GM12892 (cell line): ENCODE measurements around the gene DNAH14.

Source experiments
- DNase-seq: peaks from one replicate; pipeline ENCODE4 v3.0.0; 2011; ENCODE audit not compliant: insufficient read length
- FAIRE-seq: peaks from 2 replicates; lab custom pipeline; 2011; peaks lifted over from hg19 to GRCh38; lab: Jason Lieb, UNC
- POLR2A ChIP-seq: IDR thresholded peaks from 2 replicates; pipeline ENCODE4 v1.6.1; 2011; ENCODE audit warnings: low read depth, low read length, control low read depth
- POLR2AphosphoS5 ChIP-seq: IDR thresholded peaks from 2 replicates; pipeline ENCODE4 v1.6.1; 2011; ENCODE audit warnings: low read depth, low read length, control low read depth
- TAF1 ChIP-seq: IDR thresholded peaks from 2 replicates; pipeline ENCODE4 v1.6.1; 2011; ENCODE audit warnings: low read depth, mild to moderate bottlenecking, control low read depth, low read length, borderline replicate concordance

Gene DNAH14

DNA sequence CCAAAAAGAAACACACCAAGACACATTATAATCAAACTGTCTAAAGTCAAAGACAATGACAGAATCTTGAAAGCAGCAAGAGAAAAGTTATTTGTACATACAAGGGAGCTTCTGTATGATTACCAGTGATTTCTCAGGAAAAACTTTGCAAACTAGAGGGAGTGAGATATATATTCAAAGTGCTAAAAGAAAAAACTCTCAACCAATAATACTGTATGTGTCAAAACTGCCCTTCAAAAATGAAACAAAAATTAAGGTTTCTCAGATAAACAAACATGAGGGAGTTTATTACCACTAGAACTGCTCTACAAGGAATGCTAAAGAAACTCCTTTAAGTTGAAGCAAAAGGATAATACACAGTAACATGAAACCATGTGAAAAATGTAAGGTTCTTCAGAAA is 418.9 kb downstream of the DNAH14 start:
- no peak for DNase-seq
- TF ChIP-seq TAF1 (no peak), POLR2A (no peak), POLR2AphosphoS5 (no peak)
- FAIRE-seq, result no peak

DNA sequence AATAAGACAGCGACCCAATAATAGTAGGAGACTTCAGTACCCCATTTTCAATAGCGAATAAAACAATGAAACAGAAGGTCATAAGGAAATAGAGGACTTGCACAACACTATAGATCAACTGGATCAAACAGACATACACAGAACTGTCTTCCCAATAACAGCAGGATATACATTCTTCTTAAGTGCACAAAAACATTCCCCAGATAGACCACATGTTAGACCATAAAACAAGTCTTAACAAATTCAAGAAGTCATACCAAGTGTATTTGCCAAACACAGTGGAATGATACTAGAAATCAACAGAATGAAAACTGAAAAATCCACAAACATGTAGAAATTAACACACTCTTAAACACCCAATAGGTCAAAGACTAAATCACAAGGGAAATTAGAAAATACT is 420.4 kb downstream of the DNAH14 start:
- FAIRE-seq (no peak), DNase-seq (no peak)
- TF ChIP-seq POLR2AphosphoS5 (no peak), POLR2A (no peak), TAF1 (no peak)

DNA sequence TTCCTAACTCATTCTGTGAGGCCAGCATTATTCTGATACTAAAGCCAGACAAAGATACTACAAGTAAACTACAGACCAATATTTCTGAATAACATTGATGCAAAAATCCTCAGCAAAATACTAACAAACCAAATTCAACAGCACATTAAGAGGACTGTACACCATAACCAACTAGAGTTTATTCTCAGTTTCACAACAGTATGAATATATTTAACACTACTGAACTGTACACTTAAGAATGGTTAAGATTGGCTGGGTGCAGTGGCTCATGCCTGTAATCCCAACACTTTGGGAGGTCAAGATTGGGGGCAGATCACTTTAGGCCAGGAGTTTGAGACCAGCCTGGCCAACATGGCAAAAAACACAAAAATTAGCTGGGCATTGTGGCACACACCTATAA is 421.4 kb downstream of the DNAH14 start:
- no peak for FAIRE-seq
- DNase-seq, result no peak
- TF ChIP-seq POLR2AphosphoS5, result no peak
- TF ChIP-seq TAF1, result no peak
- no peak for TF ChIP-seq POLR2A

DNA sequence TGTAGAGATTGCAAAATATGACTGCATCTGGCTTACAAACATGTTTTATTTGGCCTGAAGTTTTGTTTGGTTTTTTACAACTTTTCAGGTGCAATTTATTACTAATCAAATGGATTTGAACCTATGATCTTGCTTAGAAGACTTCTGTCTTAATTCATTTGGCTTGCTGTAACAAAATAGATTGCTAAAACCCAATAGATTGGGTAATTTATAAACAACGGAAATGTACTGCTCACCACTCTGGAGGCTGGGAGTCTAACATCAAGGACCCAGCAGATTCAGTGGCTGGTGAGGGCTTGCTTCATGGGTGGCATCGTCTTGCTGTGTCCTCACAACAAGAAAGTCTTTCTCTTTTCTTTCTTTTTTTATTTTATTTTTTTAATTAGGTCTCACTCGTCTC is 425.4 kb downstream of the DNAH14 start:
- TF ChIP-seq POLR2A, result no peak
- no peak for TF ChIP-seq POLR2AphosphoS5
- TF ChIP-seq TAF1, result no peak
- DNase-seq, result no peak
- FAIRE-seq, result no peak

DNA sequence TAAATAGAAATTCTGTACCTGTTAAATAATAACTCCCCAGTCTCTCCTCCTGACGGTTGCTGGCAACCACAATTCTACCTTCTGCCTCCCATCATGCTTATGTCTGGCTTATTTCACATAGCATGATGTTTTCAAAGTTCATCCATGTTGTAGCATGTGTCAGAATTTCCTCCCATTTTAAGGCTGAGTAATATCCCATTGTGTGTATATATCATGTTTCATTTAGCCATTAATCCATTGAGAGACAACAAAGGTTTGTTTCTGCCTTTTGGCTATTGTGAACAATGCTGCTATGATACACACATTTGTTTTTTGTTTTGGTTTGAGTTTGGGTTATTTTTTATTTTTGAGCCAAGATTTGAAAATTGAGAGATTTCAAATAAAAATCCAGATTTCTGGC is 426.4 kb downstream of the DNAH14 start:
- no peak for DNase-seq
- FAIRE-seq, result no peak
- no peak for TF ChIP-seq POLR2A
- TF ChIP-seq POLR2AphosphoS5, result no peak
- TF ChIP-seq TAF1, result no peak

DNA sequence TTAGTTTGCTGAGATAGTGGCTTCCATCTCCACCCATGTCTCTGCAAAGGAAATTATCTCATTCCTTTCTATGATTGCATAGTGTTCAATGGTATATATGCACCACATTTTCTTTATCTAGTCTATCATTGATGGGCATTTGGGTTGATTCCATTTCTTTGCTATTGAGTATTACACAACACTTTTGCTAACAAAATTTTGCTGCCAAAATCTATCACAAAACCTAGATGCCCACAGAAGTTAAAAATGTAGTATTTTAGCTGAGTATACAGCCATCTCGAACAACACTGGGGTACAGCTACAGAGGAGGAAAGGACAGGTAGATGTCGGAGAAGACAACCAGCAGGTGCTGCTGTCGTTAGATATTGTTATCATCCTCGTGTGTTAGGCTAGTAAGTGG is 430.6 kb downstream of the DNAH14 start:
- FAIRE-seq, result no peak
- no peak for DNase-seq
- no peak for TF ChIP-seq POLR2A
- TF ChIP-seq TAF1, result no peak
- no peak for TF ChIP-seq POLR2AphosphoS5

DNA sequence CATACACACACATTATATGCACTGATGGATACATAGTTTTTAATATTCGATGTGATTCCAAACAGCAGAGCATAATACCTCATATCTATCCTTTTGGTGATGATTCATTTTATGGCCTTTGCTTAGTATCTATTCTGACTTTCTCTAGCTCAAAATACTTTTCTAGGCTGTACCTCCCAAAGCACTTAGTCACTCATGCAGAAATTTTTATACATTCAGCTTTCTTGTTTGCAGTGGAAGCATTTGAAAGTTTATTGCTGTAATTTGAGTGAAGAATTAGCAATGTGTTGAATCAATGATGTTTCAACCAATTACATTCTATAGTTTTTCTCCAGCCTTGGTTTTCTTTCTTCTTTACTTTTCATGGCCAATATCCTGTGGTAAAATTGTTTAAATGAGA is 431.7 kb downstream of the DNAH14 start:
- FAIRE-seq (no peak), DNase-seq (no peak)
- TF ChIP-seq POLR2AphosphoS5 (no peak), TAF1 (no peak), POLR2A (no peak)

DNA sequence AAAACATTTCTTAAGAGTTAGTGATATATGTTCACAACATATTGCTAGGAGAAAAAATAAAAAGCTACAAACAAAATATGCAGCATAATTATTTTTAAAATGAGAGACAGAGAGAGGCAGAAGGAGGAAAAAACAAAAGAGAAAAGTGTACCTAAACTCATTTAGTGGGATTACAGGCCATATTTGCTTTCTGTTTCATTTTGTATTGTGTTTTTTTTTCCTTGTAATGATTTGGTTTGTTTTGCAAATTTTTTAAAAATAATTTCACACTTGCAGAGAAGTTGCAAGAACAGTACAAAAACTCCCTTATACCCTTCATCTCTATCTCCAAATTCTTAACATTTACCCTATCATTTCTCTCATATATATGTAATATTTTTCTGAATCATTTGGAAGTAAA is 433.3 kb downstream of the DNAH14 start:
- DNase-seq (no peak), FAIRE-seq (no peak)
- no peak for TF ChIP-seq TAF1
- no peak for TF ChIP-seq POLR2AphosphoS5
- TF ChIP-seq POLR2A, result no peak

DNA sequence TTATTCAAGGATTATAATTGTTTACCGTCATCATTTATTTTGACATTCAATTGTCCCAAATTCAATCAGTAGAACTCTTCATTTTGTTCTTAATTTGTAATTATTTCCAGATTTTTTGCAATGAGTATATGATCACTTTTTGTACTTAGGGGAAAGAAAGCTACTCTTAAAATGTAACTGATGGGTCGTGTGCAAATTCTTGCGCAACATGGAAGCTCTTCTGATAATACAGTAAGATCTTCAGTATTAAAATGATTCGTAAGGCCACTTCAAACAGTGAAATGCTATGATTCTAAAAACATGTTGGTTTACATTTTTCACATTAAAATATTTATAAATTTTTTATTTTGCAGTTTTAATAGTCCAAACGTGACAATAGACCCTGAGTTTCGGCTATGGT is 435.0 kb downstream of the DNAH14 start:
- DNase-seq (no peak), FAIRE-seq (no peak)
- TF ChIP-seq POLR2A, result no peak
- no peak for TF ChIP-seq TAF1
- no peak for TF ChIP-seq POLR2AphosphoS5

DNA sequence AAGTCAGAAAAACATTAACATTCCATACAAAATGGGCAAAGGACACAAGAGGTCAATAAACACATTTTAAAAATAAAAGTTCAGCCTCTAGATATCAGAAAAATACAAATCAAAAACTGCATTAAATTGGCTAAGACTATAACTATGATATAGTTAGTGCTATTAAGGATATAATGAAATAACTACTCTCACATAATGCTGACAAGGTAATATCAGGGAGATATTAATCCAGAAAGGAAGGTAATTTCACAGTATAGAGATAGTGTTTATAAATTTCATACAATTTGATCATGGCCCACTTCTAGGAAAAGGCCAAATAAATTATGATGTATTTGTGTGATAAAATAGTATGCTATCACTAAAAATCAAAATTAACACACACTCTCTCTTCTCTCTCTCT is 436.5 kb downstream of the DNAH14 start:
- DNase-seq (no peak), FAIRE-seq (no peak)
- TF ChIP-seq POLR2A (no peak), POLR2AphosphoS5 (no peak), TAF1 (no peak)

DNA sequence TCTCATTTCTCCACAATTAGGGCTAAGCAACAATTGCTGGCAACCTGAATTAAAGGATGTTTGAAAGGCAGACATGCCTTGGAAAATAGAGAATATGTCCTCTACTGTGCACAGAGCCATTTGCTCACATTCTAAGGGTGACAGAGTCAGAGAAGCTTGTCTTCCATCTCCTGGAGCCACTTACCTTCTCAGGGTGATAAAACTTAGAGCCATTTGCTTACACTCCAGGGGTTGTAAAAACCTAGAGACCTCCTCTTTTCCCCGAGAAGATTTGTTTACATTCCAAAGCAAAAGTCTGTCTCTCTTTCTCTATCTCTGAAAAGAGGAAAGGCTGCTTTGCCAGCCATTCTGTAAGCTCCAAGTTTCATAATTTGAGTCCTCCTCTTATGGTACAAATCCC is 437.1 kb downstream of the DNAH14 start:
- DNase-seq (no peak), FAIRE-seq (no peak)
- TF ChIP-seq POLR2AphosphoS5, result no peak

DNA sequence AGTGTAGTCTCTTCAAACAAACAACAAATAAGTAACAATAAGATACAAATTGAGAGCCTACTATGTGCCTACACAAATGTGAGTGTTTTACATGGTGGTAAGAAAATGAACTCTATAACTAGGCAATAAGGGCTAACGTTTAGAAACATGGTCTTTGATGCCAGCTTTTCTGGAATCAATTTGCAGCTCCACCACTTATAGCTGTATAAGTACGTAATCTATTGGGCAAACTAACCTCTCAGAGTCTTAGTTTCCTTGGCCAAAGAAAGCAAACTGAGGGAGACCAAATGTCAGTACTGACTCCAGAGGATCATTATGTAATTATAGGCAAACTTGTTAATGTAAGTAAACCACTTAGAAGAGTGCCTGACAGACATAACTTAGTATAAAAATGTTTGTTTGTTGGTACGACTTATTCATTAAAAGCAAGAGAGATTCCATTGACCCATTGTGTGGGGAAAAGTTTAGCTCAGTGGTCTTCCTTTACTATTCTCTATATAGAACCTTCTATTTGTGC is 438.6 kb downstream of the DNAH14 start:
- FAIRE-seq, result no peak
- DNase-seq, result no peak
- TF ChIP-seq POLR2A (no peak), TAF1 (no peak), POLR2AphosphoS5 (no peak)
